ENCODE results near the gene MYF5. TPM values are rescaled to one million over a fixed set of nuclear protein-coding genes. Genes with fewer than 3 reads are reported as not detected.
"Not testable (repeated sequence)": the region's sequence is repeated elsewhere in the genome, so short reads cannot be mapped to it uniquely, and the experiment has no call there.

Gene MYF5
- not detected for total RNA-seq

DNA sequence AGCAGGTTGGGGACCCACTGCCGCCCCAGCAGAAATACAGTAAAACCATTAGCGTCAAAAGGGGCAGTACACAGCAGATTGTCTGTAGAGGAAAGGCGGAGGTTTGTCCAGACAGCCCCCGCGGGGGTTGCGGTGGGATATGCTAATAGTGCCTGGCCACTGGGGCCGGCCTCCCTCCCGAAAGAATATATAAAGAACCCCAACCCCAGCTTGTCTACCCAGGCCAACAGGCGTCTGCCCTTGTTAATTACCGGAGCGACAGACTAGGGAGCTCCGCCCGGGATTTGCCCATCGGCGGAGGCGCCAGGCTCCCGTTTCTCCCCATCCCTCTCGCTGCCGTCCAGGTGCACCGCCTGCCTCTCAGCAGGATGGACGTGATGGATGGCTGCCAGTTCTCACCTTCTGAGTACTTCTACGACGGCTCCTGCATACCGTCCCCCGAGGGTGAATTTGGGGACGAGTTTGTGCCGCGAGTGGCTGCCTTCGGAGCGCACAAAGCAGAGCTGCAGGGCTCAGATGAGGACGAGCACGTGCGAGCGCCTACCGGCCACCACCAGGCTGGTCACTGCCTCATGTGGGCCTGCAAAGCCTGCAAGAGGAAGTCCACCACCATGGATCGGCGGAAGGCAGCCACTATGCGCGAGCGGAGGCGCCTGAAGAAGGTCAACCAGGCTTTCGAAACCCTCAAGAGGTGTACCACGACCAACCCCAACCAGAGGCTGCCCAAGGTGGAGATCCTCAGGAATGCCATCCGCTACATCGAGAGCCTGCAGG is at the start of gene MYF5:
MYF5 (plus strand) TSS at position 217 of the 774 bp plus-strand sequence; CDS start at position 369, 152 bp downstream.
- ATAC-seq (peak; percentile 28), DNase-seq (ENCODE audit: low spot score) (no peak)
- intact Hi-C loops (cut with DNase I): no loop called here

DNA sequence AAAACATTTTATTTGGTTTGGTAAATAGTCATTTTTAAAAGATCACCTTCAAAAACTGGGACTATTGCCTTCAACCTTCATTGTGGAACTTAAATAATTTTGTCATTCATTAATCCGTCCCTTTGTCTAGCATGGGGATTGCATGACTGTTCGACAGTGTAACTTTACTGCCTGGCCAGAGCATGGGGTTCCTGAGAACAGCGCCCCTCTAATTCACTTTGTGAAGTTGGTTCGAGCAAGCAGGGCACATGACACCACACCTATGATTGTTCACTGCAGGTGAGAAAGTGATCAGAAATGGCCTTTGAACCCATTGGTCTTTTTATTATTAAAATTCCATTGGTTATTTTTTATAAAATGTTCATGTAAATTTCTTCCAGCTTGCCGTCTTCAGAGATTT is 46.5 kb upstream of the MYF5 start:
- intact Hi-C loops (cut with DNase I): no loop called here
- ATAC-seq (no peak), DNase-seq (ENCODE audit: low spot score) (no peak)

DNA sequence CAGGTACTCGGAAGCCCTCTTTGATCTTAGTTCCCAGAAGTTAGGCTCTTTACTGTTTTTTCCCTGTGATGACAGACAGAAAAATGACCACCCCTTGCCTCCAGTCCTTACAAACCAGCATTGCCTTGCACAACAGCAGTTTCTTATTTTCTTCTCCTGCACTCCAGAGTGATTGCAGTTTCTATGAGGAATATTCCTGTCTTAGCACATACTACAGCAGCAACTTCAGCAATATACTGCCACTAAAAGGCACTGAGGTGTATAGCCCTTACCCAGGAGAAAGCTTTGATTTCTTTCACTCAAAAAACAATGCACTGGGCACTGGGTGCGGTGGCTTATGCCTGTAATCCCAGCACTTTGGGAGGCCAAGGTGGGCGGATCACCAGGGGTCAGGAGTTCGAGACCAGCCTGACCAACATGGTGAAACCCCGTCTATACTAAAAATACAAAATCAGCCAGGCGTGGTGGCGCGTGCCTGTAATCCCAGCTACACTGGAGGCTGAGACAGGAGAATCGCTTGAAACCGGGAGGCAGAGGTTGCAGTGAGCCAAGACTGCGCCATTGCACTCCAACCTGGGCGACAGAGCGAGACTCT is 40.6 kb upstream of the MYF5 start:
- intact Hi-C loops (cut with DNase I); ATAC-seq; DNase-seq (ENCODE audit: low spot score): not testable (repeated sequence)

DNA sequence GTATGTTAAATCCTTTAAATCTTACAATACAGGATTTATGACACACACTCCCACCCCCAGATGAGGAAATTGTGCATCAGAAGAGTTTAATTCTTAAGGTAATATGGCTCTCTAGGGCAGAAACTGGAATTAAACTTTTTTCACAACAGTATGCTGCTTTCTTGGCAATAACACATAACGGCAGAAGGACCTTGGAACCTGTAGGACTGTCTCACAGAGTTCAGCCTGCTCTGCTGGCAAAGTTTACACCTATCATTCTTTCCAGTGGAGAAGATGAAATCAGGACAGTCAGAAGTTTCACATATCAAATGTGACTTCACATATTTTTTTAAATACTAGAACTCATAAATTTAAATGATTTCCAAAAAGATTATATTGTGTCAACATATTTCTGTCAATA is 39.9 kb upstream of the MYF5 start:
- DNase-seq (ENCODE audit: low spot score) (no peak), ATAC-seq (no peak)
- intact Hi-C loops (cut with DNase I): no loop called here

DNA sequence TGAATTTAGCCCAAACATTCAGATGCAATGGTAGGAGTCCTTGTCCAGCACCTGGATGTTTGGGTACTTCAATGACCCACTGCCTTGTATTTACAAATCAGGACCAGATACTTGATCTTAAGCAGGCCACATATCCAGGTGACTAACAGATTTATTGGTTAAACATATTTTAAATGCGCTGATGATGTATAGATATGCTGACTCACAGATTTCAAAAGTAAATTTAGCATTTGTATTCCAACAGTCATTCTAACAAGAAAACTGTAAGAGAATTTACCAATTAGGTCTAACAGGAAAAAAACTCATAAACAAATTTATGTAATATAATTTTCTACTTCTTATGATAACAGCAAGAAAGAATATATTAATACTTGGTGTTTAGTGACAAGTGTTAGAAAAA is 38.7 kb upstream of the MYF5 start:
- intact Hi-C loops (cut with DNase I): no loop called here
- ATAC-seq (no peak), DNase-seq (ENCODE audit: low spot score) (no peak)

DNA sequence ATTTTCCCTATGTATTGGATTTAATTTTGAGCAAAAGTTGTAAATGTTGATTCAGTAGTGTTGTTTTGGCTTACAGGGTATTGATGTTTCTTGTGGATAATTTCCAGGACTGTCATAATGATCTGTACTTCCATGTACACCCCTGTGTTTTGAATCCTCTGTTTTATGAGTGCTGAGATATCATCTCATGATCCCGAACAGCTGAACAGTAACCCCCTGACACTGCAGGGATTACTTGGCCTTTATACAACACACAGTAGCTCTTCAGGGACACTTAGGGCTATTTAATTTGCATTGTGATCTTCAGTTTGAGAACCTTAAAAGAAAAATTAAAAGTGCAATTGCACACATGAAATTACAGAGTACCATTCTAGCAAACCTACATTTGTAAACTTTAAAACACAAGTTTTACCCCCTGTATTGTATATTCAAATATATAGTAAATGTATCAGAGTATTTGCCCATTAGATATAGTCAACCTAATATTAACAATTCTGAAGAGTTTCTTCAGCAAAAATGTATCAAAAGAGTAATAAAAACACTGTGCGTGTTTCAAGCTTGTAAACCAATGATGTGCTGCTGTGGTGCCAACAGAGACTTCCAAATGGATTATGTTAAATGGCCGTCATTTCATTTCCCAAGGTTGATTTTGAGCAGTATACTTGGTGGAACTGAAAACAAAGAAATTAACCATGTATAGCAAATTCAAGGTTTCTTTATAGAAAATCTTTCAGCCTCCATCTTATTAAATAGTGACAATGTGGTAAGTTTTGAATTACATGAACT is 37.2 kb upstream of the MYF5 start:
- intact Hi-C loops (cut with DNase I): no loop called here
- no peak for ATAC-seq
- DNase-seq (ENCODE audit: low spot score): no peak

DNA sequence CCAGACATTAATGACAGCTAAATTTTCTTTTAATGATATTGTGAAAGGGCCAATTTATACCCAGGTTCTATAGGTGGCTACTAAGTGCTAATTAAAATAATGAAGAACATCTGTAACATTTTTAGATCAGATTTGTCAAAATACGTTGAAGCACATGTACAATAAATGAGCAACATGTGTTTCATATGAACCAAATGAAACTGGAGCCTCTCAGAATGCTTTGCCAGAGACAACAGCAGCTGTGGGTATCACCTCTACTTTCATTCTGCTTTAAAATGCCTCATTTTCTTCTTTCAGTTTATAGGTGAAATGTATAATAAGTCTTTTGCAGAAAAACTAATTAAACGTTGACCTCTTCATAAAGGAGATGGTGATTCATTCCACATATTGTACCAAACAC is 35.4 kb upstream of the MYF5 start:
- intact Hi-C loops (cut with DNase I): no loop called here
- ATAC-seq (no peak), DNase-seq (ENCODE audit: low spot score) (no peak)

DNA sequence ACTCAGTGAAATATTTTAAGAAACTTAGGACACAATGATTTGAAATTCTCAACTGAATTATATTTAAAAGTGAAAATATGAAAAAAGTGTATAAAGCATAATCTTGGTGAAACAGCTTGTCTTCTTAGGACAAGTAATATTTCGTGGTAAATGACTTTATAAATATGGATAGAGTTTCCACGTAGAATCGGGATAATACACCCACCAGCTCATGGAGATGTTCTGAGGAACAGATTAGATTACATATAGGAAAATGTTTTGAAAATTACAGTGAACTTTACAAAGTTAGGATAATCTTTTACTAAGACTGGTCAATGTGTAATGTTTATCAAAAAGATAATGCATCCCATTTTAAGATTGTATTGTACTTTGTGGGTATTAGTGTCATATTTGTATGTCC is 34.9 kb upstream of the MYF5 start:
- DNase-seq (ENCODE audit: low spot score): no peak
- ATAC-seq: no peak
- intact Hi-C loops (cut with DNase I): no loop called here

DNA sequence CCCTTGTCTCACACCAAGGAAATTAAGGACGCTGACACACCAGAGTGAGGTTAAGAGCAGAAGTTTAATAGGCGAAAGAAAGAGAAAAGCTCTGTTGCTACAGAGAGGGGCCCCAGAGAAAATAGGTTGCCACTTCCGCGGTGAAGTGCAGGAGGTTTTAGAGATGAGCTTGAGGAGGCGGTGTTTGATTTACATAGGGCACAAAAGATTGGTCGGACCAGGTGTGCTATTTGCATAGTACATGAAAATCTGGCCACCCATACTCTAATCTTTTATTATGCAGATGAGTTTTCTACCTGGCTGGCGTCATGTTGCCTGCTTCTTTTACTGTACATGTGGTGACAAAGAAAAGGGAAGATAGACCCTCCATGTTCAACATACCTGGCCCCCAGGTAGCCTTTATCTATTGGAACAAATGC is 32.6 kb upstream of the MYF5 start:
- DNase-seq (ENCODE audit: low spot score) (no peak), ATAC-seq (no peak)
- intact Hi-C loops (cut with DNase I): no loop called here

DNA sequence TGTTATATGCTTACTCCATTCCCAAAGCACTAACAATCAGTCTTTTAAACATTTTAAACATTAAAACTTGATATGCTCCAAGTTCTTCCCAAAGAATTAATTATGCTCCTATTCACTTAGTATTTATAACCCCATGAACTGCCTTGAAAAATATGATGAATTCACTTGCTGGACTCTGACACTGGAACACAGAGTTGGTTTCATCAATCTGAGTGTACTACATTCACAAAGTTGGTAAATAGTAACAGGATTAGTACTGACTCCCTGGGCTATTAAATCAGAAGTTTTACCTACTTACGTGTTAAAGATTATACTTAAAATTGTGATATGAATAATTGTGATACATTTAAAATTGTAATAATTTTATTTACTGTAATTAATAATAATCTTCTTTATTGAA is 26.6 kb upstream of the MYF5 start:
- DNase-seq (ENCODE audit: low spot score) (no peak), ATAC-seq (no peak)
- intact Hi-C loops (cut with DNase I): no loop called here

DNA sequence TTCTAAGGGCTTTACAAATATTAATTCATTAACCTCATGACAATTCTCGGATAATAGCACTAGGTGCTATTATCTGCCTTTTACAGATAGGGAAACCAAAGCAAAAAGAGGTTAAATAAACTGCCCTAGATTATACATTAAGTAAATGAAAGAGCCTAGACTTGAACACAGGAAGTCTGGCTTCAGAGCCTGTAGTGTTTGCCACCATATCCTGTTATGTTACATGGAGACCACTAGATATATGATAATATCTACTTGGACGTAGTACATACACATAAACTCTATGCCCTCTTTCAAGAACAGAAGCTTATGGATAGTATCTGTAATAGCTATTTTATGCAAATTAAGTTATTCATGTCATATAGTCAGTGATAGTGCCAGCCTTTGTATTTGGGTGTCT is 26.2 kb upstream of the MYF5 start:
- no peak for ATAC-seq

DNA sequence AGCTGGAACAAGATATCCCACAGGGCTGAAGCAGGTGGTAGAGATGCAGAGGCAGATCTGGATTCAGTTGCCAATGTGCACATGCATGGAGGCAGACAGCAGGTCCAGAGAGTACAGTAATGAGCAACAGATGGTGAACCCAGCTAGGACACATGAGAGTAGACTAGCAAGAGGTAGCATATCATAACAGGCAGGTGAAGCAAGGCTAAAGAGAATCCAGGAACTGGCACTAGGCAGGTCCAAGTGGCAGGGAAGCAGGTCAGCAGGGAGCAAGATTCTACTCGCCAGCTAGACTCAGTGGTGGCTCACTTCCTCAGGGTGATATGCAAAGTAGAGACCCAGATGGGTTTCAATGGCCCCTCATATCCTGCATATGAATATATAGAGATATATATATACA is 24.6 kb upstream of the MYF5 start:
- no peak for ATAC-seq
- DNase-seq (ENCODE audit: low spot score): no peak

More for the DNA sequence above, 26.2 kb upstream of the MYF5 start:
- no peak for DNase-seq (ENCODE audit: low spot score)
- intact Hi-C loops (cut with DNase I): no loop called here

DNA sequence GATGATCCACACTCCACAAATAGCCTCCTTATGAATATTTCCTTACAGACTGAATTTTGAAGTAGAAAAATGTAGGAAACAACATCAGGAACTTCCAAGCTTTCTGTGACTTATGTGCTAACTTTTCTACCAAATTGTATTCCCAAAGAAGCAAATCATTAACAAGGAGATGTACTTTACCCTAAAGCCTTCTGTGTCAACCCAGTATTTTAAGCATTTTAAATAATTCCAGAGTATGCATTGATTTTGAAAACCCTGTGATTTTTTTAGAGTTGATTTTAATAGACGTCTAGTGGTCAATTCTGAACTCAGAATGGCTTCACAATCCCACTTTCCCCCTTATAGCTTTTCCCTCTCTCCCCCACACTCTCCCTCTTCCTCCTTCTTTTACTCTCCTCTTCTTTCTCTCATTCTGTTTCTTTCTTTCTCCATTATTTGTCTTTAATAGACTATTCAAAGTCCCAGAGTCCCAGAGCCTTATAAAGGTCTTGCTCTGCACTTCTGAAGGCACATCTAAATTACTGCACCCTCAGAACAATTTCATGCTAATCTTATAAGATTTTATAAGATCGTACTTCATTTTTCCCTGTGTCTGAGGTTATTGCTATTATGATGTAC is 19.3 kb upstream of the MYF5 start:
- intact Hi-C loops (cut with DNase I): no loop called here
- no peak for DNase-seq (ENCODE audit: low spot score)
- no peak for ATAC-seq

More for the DNA sequence above, 24.6 kb upstream of the MYF5 start:
- intact Hi-C loops (cut with DNase I): no loop called here

DNA sequence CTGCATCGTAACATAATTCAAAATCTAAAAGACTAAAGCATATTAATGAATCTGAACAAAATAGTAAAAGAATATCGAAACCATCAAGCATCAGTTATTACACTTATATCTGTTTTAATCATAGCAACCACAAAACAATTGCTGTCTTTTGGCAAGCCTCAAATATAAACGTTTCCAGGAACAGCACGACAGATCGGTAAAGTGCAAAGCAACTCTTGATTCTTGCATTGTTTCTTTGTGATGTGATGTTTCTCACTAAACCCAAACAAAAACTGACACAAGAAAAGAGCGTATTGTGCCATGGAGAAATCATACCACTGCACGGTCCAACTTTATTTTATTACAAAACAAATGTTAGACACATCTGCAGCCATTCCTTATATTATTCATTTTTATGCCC is 18.5 kb upstream of the MYF5 start:
- ATAC-seq (no peak), DNase-seq (ENCODE audit: low spot score) (no peak)
- intact Hi-C loops (cut with DNase I): no loop called here

DNA sequence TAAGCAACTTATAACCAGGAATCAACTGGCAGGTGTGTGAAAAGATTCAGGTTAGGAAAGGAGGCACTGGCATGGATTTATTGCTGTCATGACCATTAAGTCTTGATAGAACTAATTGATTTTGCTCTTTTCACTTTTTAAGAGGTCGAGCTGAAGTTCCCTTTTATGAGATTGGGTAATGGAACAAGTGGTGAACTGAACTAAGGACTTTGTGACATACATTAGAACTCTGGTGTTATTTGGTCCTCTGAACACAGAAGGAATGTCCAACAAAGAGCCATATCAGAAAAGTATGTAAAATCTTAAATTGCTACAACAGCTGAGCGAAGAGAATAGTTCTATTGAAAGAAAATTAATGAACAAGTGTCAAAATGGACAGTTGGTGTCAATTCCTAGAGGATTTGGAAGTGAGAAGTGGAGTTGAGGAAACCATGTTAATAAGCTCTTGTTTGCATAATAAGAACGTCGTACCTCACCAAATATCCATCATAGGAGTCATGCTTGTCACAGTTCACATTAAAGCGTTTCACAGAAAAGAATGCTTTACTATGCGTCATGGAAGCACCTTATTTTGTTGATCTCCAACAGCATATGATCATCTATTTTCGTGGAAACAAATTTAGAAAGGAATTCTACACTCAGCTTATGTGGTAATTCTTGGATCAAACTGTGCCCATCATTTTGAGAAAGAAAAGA is 17.7 kb upstream of the MYF5 start:
- intact Hi-C loops (cut with DNase I): no loop called here
- no peak for ATAC-seq
- no peak for DNase-seq (ENCODE audit: low spot score)

DNA sequence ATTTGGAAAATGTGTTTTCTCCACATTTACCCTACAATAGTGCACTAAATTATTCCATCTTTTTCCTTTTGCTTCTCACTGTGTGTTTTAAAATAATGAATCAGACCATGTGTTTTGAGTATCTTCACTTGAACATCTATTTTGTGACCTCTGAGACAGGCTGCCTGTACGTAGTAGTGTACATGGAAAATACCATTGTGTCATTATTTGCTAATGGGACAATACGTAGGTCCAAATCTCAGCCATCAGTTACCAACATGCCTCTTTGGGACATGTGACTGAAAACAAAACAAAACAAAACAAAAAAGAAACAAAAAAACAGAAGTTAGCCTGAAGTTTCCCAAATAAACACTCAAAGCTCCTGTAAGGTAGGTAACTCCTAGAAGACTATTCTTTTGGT is 16.4 kb upstream of the MYF5 start:
- intact Hi-C loops (cut with DNase I): no loop called here
- DNase-seq (ENCODE audit: low spot score): no peak

DNA sequence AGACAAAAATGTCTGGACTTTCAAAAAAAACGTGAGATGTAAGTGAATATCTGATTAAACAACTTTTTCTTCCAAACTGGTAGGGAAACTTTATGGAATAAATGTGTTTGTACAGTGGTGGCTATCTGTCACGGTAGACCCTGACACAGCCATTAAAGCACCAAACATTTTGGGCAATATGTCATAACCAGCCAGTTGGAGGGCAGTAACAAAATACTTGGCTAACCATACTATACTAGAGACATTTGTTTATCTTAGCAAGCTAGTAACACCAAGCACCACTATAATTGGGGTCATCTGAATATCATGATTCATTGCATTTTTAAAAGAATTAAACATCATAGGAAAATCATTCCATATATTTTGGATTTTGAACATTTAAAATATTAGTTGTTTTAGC is 15.3 kb upstream of the MYF5 start:
- intact Hi-C loops (cut with DNase I): no loop called here
- no peak for ATAC-seq
- DNase-seq (ENCODE audit: low spot score): no peak

More for the DNA sequence above, 16.4 kb upstream of the MYF5 start:
- ATAC-seq: no peak

DNA sequence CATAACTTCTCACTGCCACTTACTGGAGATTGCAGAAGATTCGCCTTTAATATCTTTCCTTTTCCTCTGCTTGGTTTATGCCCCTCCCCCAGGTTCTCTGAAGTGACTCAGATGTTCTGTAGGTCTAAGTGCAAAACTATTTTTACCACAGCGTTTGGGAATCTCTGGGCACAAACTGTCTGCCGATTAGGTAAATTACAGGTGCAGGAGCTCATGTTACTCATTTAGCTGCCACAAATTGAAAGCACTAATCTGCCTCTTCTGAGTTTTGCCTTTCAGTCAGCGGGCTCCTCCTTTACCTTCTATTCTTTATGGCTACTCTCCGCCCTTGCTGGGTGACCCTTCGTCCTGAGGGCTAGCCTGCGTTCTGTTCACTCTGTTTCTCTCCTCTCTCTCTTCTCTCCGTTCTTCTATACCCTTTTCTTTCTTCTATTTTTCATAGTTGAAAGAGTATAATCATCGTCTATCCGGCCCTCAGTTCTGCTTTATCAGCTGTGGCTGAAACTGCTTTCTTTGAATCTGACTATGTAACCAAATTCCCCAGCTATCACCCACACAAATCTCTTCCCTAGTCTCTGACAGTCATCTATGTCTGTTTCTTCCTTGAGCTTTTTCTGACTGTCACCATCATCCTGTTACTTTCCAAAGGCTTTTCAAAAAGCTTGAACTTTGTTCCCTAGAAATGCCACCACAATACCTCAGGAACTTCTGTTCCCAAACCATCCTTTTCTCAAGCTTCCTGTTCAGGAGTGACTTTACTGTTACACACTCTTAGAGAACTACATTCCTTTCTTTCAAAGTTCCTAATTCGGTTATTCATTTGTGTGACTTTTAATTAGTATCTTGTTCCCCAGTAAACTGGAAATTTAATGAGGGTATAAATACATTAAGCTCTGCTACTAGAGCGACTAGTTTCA is 13.6 kb upstream of the MYF5 start:
- intact Hi-C loops (cut with DNase I): no loop called here
- ATAC-seq (no peak), DNase-seq (ENCODE audit: low spot score) (no peak)

Measured in sciatic nerve (tissue), 2 donors.